Measurements from ENCODE around the gene KCNQ4.

GRCh38 chr1:40838045-40838979 lies 54.7 kb downstream of the KCNQ4 start:
- no peak for TF ChIP-seq MAX (IDR thresholded peaks at IDR 0.05)
- TF ChIP-seq CTCF (IDR thresholded peaks at IDR 0.05; ENCODE audit: control extremely low read depth in 1 of 3, insufficient read depth in 1 of 3, low read depth in 1 of 3, low read length in 3 of 3): no peak
- TF ChIP-seq EZH2 (IDR thresholded peaks at IDR 0.05; ENCODE audit: low read depth, low read length, severe bottlenecking): no peak
- no peak for TF ChIP-seq RXRA (IDR thresholded peaks at IDR 0.05; ENCODE audit: insufficient read depth, low read depth, low read length)
- no peak for TF ChIP-seq CBX5 (IDR thresholded peaks at IDR 0.05; ENCODE audit: low read depth, low read length)
- TF ChIP-seq SP4 (IDR thresholded peaks at IDR 0.05; ENCODE audit: low read length): no peak
- TF ChIP-seq CHD2 (IDR thresholded peaks at IDR 0.05; ENCODE audit: low read length): no peak
- TF ChIP-seq YY1 (IDR thresholded peaks at IDR 0.05; ENCODE audit: low read depth, low read length): no peak
